Measurements from ENCODE around the gene CPN1.
"Not testable (repeated sequence)": the region's sequence is repeated elsewhere in the genome, so short reads cannot be mapped to it uniquely, and the experiment has no call there.

Gene CPN1

GRCh38 chr10:100081075-100082001 lies at the start of gene CPN1:
TSS of gene CPN1 (minus strand) at chr10:100081869. CDS start at chr10:100081625, 244 bp downstream.
- DNase-seq (ENCODE audit: low read depth in 2 of 2): no peak

- DNase-seq (ENCODE audit: low read depth in 2 of 2): no peak
Observed at GRCh38 chr10:100130831-100131230, 49.2 kb upstream of the CPN1 start.

GRCh38 chr10:100129424-100129823 lies 47.8 kb upstream of the CPN1 start:
- no peak for DNase-seq (ENCODE audit: low read depth in 2 of 2)

GRCh38 chr10:100128951-100129350 lies 47.3 kb upstream of the CPN1 start:
- no peak for DNase-seq (ENCODE audit: low read depth in 2 of 2)

DNA sequence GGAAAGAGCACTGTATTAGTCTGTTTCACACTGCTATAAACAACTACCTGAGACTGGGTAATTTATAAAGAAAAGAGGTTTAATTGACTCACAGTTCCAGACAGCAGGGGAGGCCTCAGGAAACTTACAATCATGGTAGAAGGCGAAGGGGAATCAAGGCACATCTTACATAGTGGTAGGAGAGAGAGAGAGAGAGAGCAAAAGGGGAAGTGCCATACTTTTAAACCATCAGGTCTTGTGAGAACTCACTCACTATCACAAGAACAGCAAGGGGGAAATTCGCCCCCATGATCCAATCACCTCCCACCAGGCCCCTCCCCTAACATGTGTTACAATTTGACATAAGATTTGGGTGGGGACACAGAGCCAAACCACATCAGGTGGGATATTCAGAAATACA lies 43.7 kb upstream of the CPN1 start:
- not testable (repeated sequence) for DNase-seq (ENCODE audit: low read depth in 2 of 2)

GRCh38 chr10:100124097-100124496 lies 42.4 kb upstream of the CPN1 start:
- no peak for DNase-seq (ENCODE audit: low read depth in 2 of 2)

GRCh38 chr10:100122780-100123179 lies 41.1 kb upstream of the CPN1 start:
- DNase-seq (ENCODE audit: low read depth in 2 of 2): no peak

DNA sequence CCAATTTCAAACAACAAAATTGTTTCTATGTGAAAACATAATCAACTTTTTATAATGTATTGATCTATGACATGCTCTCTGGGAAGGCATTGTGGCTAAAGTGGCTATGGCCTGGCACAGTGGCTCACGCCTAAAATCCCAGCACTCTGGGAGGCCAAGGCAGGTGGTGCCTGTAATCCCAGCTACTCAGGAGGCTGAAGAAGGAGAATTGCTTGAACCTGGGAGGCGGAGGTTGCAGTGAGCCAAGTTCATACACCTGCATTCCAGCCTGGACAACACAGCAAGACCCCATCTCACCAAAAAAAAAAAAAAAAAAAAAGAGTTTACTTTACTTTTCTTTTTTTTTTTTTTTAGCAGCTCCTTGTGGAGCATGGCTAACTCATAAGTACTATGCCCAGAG lies 38.9 kb upstream of the CPN1 start:
- no peak for DNase-seq (ENCODE audit: low read depth in 2 of 2)

DNA sequence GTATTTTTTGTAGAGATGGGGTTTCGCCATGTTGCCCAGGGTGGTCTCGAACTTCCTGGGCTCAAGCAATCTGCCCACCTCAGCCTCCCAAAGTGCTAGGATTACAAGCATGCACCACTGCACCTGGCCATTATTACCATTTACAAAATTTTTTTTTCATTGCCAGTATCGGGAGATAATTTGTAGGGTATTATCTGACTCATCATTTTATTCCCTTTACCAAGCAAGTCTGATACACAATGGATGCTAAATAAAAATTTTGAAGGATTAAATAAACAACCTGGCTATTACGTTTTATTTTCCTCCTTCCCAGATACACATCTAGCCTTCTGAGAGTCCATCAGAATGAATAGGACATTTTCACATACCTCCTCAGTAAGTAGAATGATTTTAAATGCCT lies 38.1 kb upstream of the CPN1 start:
- no peak for DNase-seq (ENCODE audit: low read depth in 2 of 2)

DNA sequence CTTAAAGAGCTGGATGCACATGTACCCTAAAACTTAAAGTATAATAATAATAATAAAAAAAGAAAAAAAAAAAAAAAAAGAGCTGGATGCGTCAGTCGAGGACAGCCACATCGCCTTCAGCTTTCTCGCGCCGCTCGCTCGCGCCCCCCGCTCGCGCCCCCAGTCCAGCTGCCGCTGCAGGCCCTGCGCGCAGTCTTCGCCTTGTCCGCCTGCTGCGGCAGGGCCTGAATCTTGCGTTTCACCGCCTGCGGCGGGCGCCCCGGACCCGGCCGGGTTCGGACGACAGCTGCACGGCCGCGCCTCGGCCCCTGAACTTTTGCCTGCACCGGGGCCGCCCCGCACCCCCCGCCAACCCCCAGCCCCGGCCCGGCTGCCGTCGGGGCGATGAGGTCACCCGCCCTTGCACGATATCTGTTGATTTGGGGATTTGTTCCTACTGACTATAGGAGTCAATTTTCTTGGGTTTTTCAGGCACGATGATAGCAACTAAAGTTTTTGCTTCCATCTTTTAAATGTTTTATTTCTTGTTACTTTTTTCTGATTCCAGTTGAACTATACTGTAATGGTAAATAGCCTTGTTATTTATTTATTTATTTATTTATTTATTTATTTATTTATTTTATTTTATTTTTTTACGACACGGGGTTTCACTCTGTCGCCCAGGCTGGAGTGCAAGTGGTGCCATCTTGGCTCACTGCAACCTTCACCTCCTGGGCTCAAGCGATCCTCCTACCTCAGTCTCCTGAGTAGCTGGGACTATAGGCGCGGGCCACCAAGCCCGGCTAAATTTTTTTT lies 33.5 kb upstream of the CPN1 start:
- DNase-seq (ENCODE audit: low read depth in 2 of 2): no peak

GRCh38 chr10:100114460-100114859 lies 32.8 kb upstream of the CPN1 start:
- no peak for DNase-seq (ENCODE audit: low read depth in 2 of 2)

DNA sequence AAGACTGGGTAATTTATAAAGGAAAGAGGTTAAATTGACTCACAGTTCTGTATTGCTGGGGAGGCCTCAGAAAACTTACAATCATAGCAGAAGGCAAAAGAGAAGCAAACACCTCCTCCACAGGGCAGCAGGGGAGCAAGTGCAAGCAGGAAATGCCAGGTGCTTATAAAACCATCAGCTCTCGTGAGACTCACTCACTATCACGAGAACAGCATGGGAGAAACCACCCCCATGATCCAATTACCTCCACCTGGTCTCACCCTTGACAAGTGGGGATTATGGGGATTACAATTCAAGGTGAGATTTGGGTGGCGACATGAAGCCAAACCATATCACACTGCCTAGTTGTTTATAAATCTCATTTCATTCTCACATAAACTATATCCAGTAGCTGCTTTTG lies 28.0 kb upstream of the CPN1 start:
- no peak for DNase-seq (ENCODE audit: low read depth in 2 of 2)

DNA sequence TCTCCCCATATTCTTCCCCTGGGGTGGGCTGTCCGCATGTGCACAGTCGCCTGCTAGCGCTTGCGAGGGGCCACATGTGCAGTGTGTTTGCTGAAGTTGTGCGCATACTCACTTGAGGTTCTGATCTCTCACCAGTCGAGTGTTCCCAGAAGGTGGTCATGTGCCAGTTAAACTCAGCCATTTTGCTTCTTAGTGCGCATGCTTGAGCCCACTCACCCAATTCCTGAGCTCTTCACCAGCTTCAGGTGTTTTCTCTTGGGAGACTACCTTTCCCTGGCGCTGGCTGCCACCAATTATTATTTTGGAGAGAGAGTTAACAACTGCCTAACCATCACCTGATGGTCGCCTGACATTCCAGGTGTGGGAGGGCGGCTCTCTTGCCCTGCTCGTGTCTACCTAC lies 25.2 kb upstream of the CPN1 start:
- no peak for DNase-seq (ENCODE audit: low read depth in 2 of 2)

DNA sequence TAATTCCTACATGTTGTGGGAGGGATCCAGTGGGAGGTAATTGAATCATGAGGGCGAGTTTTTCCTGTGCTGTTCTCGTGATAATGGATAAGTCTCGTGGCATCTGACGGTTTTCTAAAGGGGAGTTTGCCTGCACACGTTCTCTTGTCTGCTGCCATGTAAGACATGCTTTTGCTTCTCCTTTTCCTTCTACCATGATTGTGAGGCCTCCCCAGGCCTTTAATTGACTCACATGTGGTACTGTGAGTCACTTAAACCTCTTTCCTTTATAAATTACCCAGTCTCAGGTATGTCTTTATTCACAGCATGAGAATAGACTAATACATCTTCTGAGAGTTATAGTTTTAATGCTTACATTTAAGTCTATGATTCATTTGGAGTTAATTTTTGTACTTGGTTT lies 22.6 kb upstream of the CPN1 start:
- no peak for DNase-seq (ENCODE audit: low read depth in 2 of 2)

GRCh38 chr10:100103581-100103980 lies 21.9 kb upstream of the CPN1 start:
- DNase-seq (ENCODE audit: low read depth in 2 of 2): no peak

DNA sequence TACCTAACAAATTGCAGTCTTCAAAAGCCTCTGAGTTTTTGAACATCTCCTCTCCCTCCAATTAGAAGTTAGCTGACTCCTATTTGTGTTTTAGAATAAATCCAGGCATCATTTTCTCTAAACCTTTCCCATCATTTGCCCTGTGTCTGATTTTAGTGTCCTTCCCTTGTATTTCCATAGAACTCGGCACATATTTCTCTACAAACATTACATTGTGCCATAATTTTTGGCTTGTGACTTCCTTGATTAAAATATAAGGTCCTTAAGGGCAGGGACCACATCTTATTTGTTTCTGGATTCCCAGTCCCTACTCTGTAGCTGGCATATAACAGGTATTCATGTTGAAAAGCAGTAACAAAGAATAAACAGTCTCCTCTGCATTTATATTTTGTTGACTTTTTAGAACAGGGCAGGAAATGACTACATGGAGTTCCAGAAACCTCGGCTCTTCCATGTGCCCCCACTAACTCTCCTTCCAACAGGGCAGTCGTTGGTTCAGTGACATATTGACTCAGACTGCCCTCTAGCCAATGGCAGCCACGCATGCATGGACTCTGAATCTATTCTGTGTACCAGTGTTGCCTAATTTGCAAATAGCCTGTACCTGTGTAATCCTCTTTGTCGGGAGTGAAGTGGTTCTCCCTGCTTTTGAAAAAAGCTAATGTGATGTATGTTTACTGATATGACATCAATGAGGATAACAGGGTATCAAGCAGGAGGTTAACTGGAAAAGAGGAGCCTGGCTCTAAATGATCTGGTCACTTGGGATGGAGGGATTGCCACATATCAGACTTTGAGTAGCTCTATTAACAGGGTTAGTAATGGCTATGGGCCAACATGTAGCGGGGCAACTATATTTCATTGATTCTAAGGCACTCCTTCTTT lies 19.8 kb upstream of the CPN1 start:
- DNase-seq (ENCODE audit: low read depth in 2 of 2): no peak

DNA sequence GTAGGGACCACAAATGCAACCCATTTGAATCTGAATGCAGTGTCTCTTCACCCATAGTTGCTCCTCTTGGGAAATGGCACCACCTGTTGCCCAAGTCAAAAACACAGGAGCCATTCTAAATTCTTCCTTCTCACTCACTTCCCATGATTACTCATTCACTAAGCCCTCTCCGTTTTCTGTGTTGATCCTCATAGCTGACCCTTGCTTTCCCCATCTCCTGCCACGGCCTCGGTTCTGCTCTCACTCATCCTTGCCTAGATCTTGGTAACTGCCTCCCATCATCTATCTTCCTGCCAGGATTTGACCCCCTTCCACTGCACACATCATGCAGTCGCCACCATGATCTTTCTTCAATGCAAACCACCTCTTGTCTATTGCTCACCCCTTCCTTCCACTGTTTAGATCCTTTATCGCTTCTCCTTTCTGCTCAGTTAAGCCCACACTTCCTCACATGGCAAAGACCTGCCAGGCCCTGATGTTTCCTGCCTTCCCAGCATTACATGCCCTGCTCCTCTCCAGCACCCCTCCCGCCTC lies 19.0 kb upstream of the CPN1 start:
- DNase-seq (ENCODE audit: low read depth in 2 of 2): no peak

DNA sequence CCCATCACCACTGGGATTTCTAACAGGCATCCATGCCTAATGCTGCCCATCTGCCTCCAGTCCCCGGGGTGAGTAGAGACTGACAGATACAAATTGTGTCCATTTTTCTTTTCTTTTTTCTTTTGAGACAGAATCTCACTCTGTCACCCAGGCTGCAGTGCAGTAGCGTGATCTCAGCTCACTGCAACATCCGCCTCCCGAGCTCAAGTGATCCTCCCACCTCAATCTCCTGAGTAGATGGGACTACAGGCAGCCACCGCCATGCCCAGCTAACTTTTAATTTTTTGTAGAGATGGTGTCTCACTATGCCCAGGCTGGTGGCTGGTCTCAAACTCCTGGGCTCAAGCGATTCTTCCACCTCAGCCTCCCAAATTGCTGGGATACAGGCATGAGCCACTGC lies 7.6 kb upstream of the CPN1 start:
- DNase-seq (ENCODE audit: low read depth in 2 of 2): no peak

DNA sequence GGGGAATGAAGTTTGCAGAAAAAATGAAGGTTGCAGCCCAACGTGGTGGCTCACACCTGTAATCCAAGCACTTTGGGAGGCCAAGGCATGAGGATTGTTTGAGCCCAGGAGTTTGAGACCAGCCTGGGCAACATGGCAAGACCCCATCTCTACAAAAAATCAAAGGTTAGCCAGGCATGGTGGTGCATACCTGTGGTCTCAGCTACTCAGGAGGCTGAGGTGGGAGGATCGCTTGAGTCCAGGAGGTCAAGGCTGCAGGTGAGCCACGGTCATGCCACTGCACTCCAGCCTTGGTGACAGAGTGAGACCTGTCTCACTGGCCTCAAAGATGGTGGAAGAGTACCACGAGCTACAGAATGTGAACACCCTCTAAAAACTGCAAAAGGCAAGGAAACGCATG lies 5.0 kb upstream of the CPN1 start:
- DNase-seq (ENCODE audit: low read depth in 2 of 2): not testable (repeated sequence)

- DNase-seq (ENCODE audit: low read depth in 2 of 2): no peak
Observed at GRCh38 chr10:100085596-100085995, 3.9 kb upstream of the CPN1 start.

GRCh38 chr10:100083623-100084022 lies 2.0 kb upstream of the CPN1 start:
- no peak for DNase-seq (ENCODE audit: low read depth in 2 of 2)

- DNase-seq (ENCODE audit: low read depth in 2 of 2): not testable (repeated sequence)
Observed at GRCh38 chr10:100082276-100082675, 607 bp upstream of the CPN1 start.

All from stimulated activated CD4-positive, alpha-beta T cell treated with anti-CD3 and anti-CD28 coated beads, Interleukin-1b, Interleukin-23, amount 100 ng/mL, for 4 hours (primary cell).